ENCODE results near the gene SLCO4A1.

SLCO4A1 gene

DNA sequence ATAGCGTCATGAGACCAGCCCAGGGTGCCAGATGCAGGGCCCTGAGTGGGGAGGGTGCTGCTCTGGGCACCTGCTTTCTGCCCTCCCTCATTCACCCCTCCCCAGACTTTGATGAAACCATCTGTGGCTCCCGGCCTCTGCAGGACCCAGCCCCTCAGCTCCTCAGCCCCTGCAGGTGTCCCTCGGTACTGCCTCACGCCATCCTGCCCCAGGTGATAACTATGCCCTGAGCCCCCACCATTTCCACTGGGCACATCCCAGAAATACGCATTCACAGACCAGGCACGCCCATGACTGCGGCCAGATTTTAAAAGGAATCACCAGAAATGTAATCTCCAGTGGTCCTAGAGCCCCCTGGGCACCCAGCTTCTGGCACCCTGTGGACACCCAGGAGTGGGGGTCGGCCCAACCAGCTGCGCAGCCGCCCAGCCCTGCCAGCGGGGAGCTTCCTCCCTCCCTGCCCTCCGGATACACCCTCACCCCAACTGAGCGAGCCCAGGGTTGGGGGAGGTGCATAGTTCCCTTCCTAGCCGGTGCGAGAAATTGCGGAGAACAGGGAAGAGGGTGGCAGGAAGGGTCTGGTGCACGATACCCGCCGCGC, 65.7 kb downstream of the SLCO4A1 start:
- no peak overlapping the region for H3K27ac ChIP-seq (ENCODE audit: low read depth, low read length)
- no peaks in the 10 kb centered on the region for H3K27me3 ChIP-seq (ENCODE audit: control insufficient read depth, low read length)
- TF ChIP-seq EZH2phosphoT487 (IDR thresholded peaks at IDR 0.05; ENCODE audit: borderline replicate concordance, low read length), result no peak
- peak; percentile 46 for TF ChIP-seq CTCF (IDR thresholded peaks at IDR 0.05; ENCODE audit: low read depth, low read length, poor library complexity, severe bottlenecking)
- no peak overlapping the region for H3K4me3 ChIP-seq (ENCODE audit: low read length)
- H3K36me3 ChIP-seq (ENCODE audit: control insufficient read depth, low read length), result no peaks in the 10 kb centered on the region
- no peaks in the 10 kb centered on the region for H3K79me2 ChIP-seq (ENCODE audit: control insufficient read depth, low read length)
- H3F3A ChIP-seq (ENCODE audit: control insufficient read depth, insufficient read depth), result no peaks in the 10 kb centered on the region
- no peaks in the 10 kb centered on the region for H3K9me2 ChIP-seq (replicated peaks; ENCODE audit: control insufficient read depth, low read length)
- H3K4me2 ChIP-seq (ENCODE audit: low read length), result no peak overlapping the region
- H4K20me1 ChIP-seq (ENCODE audit: control insufficient read depth, insufficient read depth, low read depth, low read length), result no peaks in the 10 kb centered on the region
- no peaks in the 10 kb centered on the region for H3K9me3 ChIP-seq (ENCODE audit: control insufficient read depth, insufficient read depth, low read length)
- no peaks in the 10 kb centered on the region for H3K4me1 ChIP-seq (ENCODE audit: control insufficient read depth, low read length)

- H3K36me3 ChIP-seq (ENCODE audit: control insufficient read depth, low read length), result no peaks in the 10 kb centered on the region
- H3F3A ChIP-seq (ENCODE audit: control insufficient read depth, insufficient read depth), result no peaks in the 10 kb centered on the region
- H3K4me3 ChIP-seq (ENCODE audit: low read length), result no peak within 1 kb of the TSS
- H3K79me2 ChIP-seq (ENCODE audit: control insufficient read depth, low read length), result no peaks in the 10 kb centered on the region
- no peak within 1 kb of the TSS for H3K27ac ChIP-seq (ENCODE audit: low read depth, low read length)
- no peaks in the 10 kb centered on the region for H3K4me1 ChIP-seq (ENCODE audit: control insufficient read depth, low read length)
- TF ChIP-seq EZH2phosphoT487 (IDR thresholded peaks at IDR 0.05; ENCODE audit: borderline replicate concordance, low read length), result no peak
- TF ChIP-seq CTCF (IDR thresholded peaks at IDR 0.05; ENCODE audit: low read depth, low read length, poor library complexity, severe bottlenecking), result no peak
- no peaks in the 10 kb centered on the region for H3K27me3 ChIP-seq (ENCODE audit: control insufficient read depth, low read length)
- H3K4me2 ChIP-seq (ENCODE audit: low read length), result no peak within 1 kb of the TSS
- no peaks in the 10 kb centered on the region for H4K20me1 ChIP-seq (ENCODE audit: control insufficient read depth, insufficient read depth, low read depth, low read length)
- H3K9me3 ChIP-seq (ENCODE audit: control insufficient read depth, insufficient read depth, low read length), result no peaks in the 10 kb centered on the region
- no peaks in the 10 kb centered on the region for H3K9me2 ChIP-seq (replicated peaks; ENCODE audit: control insufficient read depth, low read length)
Observed at GRCh38 chr20:62708591-62709536, 66.6 kb downstream of the SLCO4A1 start, which contains the start of gene NTSR1. Gene NTSR1, plus strand, starts transcription at chr20:62708836. Its CDS starts 372 bp downstream, at chr20:62709208.

GRCh38 chr20:62709537-62709905, 67.2 kb downstream of the SLCO4A1 start:
- Histone ChIP-seq H3K4me2 (ENCODE audit: low read length) (no peak overlapping the region), H3K79me2 (ENCODE audit: control insufficient read depth, low read length) (no peaks in the 10 kb centered on the region), H3K4me3 (ENCODE audit: low read length) (no peak overlapping the region)

More at GRCh38 chr20:62709537-62709905, 67.2 kb downstream of the SLCO4A1 start:
- H3K27me3 ChIP-seq (ENCODE audit: control insufficient read depth, low read length), result no peaks in the 10 kb centered on the region
- H3K27ac ChIP-seq (ENCODE audit: low read depth, low read length), result no peak overlapping the region
- no peaks in the 10 kb centered on the region for H3K36me3 ChIP-seq (ENCODE audit: control insufficient read depth, low read length)
- no peaks in the 10 kb centered on the region for H4K20me1 ChIP-seq (ENCODE audit: control insufficient read depth, insufficient read depth, low read depth, low read length)
- H3K4me1 ChIP-seq (ENCODE audit: control insufficient read depth, low read length), result no peaks in the 10 kb centered on the region
- H3F3A ChIP-seq (ENCODE audit: control insufficient read depth, insufficient read depth), result no peaks in the 10 kb centered on the region
- no peaks in the 10 kb centered on the region for H3K9me2 ChIP-seq (replicated peaks; ENCODE audit: control insufficient read depth, low read length)
- no peaks in the 10 kb centered on the region for H3K9me3 ChIP-seq (ENCODE audit: control insufficient read depth, insufficient read depth, low read length)
- no peak for TF ChIP-seq EZH2phosphoT487 (IDR thresholded peaks at IDR 0.05; ENCODE audit: borderline replicate concordance, low read length)
- no peak for TF ChIP-seq CTCF (IDR thresholded peaks at IDR 0.05; ENCODE audit: low read depth, low read length, poor library complexity, severe bottlenecking)

All from DOHH2 (cell line).